ENCODE results near the gene HES4. TPM values are rescaled to one million over a fixed set of nuclear protein-coding genes. Genes with fewer than 3 reads are reported as not detected.
"Not testable (repeated sequence)": the region's sequence is repeated elsewhere in the genome, so short reads cannot be mapped to it uniquely, and the experiment has no call there.

The HES4 gene
- total RNA-seq, 1 experiment from 2014 or later, result 145 TPM

- Histone ChIP-seq H3K9me3 (ENCODE audit: control insufficient read depth in 1 of 2, insufficient read depth in 1 of 2, low read depth in 1 of 2, low read length in 2 of 2) (no peaks in the 10 kb centered on the region), H3K4me1 (ENCODE audit: control insufficient read depth in 1 of 2, insufficient read depth in 2 of 2, low read length in 2 of 2) (peaks cover 10 to 22% of the 10 kb centered on the region in 2 experiments), H3K9me2 (ENCODE audit: insufficient read depth) (no peaks in the 10 kb centered on the region), H3K27ac (ENCODE audit: low read depth, low read length) (no peak overlapping the region), H4K20me1 (ENCODE audit: insufficient read depth) (no peaks in the 10 kb centered on the region), H3K36me3 (ENCODE audit: control insufficient read depth in 1 of 2, insufficient read depth in 2 of 2, low read length in 2 of 2) (no peaks in the 10 kb centered on the region), H3K27me3 (ENCODE audit: insufficient read depth, low read length) (no peaks in the 10 kb centered on the region), H3K79me2 (ENCODE audit: insufficient read depth, low read length) (no peaks in the 10 kb centered on the region), H3K4me3 (replicated peaks in 1 of 2; ENCODE audit: low read depth in 1 of 2, low read length in 2 of 2) (no peak overlapping the region), H3K4me2 (ENCODE audit: low read length) (no peak overlapping the region), H3K9ac (ENCODE audit: low read length) (no peak overlapping the region), H2AFZ (ENCODE audit: low read depth, low read length, poor library complexity, severe bottlenecking) (no peak overlapping the region)
- intact Hi-C loops (cut with micrococcal nuclease), result loop anchor here (5.0 kb wide), 1 partner anchor 138 kb away; the partner anchor contains the start of gene C1orf159
- ATAC-seq, result no peak
- TF ChIP-seq ZFX (IDR thresholded peaks at IDR 0.05) (no peak), SIN3A (IDR thresholded peaks at IDR 0.05; ENCODE audit: low read depth) (no peak)
- POLR2A ChIA-PET, result no interaction called here
- no peak for DNase-seq (ENCODE audit: low read depth, low spot score)
- no TSS peak for BruUV-seq (replicated peaks)
- RAD21 ChIA-PET (ENCODE audit: low non-redundant PET in 1 of 2, low total read pairs in 2 of 2, uncharacterized antibody in 2 of 2, unreplicated experiment in 2 of 2), result no interaction called here
- CTCF ChIA-PET, result no interaction called here
These were observed 20.8 kb downstream of the HES4 start for GRCh38 chr1:978835-979743.

- no peak overlapping the region for H3K9ac ChIP-seq (ENCODE audit: low read length)
- no peaks in the 10 kb centered on the region for H3K27me3 ChIP-seq (ENCODE audit: insufficient read depth, low read length)
- H3K27ac ChIP-seq (ENCODE audit: low read depth, low read length), result no peak overlapping the region
- POLR2A ChIA-PET, result no interaction called here
- no peaks in the 10 kb centered on the region for H3K9me2 ChIP-seq (ENCODE audit: insufficient read depth)
- H2AFZ ChIP-seq (ENCODE audit: low read depth, low read length, poor library complexity, severe bottlenecking), result no peak overlapping the region
- BruUV-seq (replicated peaks), result no TSS peak
- CTCF ChIA-PET, result no interaction called here
- intact Hi-C loops (cut with micrococcal nuclease), result loop anchor here (5.0 kb wide), 1 partner anchor 139 kb away; the partner anchor contains the start of gene C1orf159
- no peak for TF ChIP-seq ZNF274 (IDR thresholded peaks at IDR 0.05; ENCODE audit: low read depth, low read length)
- ATAC-seq, result no peak
- DNase-seq (ENCODE audit: low read depth, low spot score), result no peak
- no peaks in the 10 kb centered on the region for H4K20me1 ChIP-seq (ENCODE audit: insufficient read depth)
- H3K4me1 ChIP-seq (ENCODE audit: control insufficient read depth in 1 of 2, insufficient read depth in 2 of 2, low read length in 2 of 2), result peaks cover 10 to 22% of the 10 kb centered on the region in 2 experiments
- H3K9me3 ChIP-seq (ENCODE audit: control insufficient read depth in 1 of 2, insufficient read depth in 1 of 2, low read depth in 1 of 2, low read length in 2 of 2), result no peaks in the 10 kb centered on the region
- H3K4me3 ChIP-seq (replicated peaks in 1 of 2; ENCODE audit: low read depth in 1 of 2, low read length in 2 of 2), result no peak overlapping the region
- 0 out of 2 replicates have a peak overlapping the region, but pooled peaks have one; percentile 28 for H3K4me2 ChIP-seq (ENCODE audit: low read length)
- RAD21 ChIA-PET (ENCODE audit: low non-redundant PET in 1 of 2, low total read pairs in 2 of 2, uncharacterized antibody in 2 of 2, unreplicated experiment in 2 of 2), result no interaction called here
- no peaks in the 10 kb centered on the region for H3K79me2 ChIP-seq (ENCODE audit: insufficient read depth, low read length)
- no peaks in the 10 kb centered on the region for H3K36me3 ChIP-seq (ENCODE audit: control insufficient read depth in 1 of 2, insufficient read depth in 2 of 2, low read length in 2 of 2)
These were observed 21.6 kb downstream of the HES4 start for GRCh38 chr1:978069-978834.

- H3K9me2 ChIP-seq (ENCODE audit: insufficient read depth); H3K36me3 ChIP-seq (ENCODE audit: control insufficient read depth in 1 of 2, insufficient read depth in 2 of 2, low read length in 2 of 2); ATAC-seq; H3K79me2 ChIP-seq (ENCODE audit: insufficient read depth, low read length); H3K27ac ChIP-seq (ENCODE audit: low read depth, low read length); H4K20me1 ChIP-seq (ENCODE audit: insufficient read depth); H3K9me3 ChIP-seq (ENCODE audit: control insufficient read depth in 1 of 2, insufficient read depth in 1 of 2, low read depth in 1 of 2, low read length in 2 of 2); BruUV-seq (replicated peaks); DNase-seq (ENCODE audit: low read depth, low spot score); H3K27me3 ChIP-seq (ENCODE audit: insufficient read depth, low read length); H2AFZ ChIP-seq (ENCODE audit: low read depth, low read length, poor library complexity, severe bottlenecking); H3K4me2 ChIP-seq (ENCODE audit: low read length); H3K4me3 ChIP-seq (replicated peaks in 1 of 2; ENCODE audit: low read depth in 1 of 2, low read length in 2 of 2); H3K9ac ChIP-seq (ENCODE audit: low read length): not testable (repeated sequence)
- ChIA-PET POLR2A (interaction anchor here (1.1 to 1.5 kb wide), 2 partner anchors 9 to 23 kb away, joined by 3 to 11 read pairs; partner anchors contain the start of gene HES4), RAD21 (ENCODE audit: low non-redundant PET in 1 of 2, low total read pairs in 2 of 2, uncharacterized antibody in 2 of 2, unreplicated experiment in 2 of 2) (interaction anchor here in 1 of 2 experiments (0.6 kb wide), 1 partner anchor 107 kb away, joined by 5 read pairs; no protein-coding TSS in a partner anchor), CTCF (interaction anchor here (1.0 to 1.2 kb wide), 2 partner anchors 10 to 107 kb away, joined by 5 read pairs; partner anchors contain the start of gene PLEKHN1)
- intact Hi-C loops (cut with micrococcal nuclease), result loop anchor here (5.0 kb wide), 1 partner anchor 141 kb away; the partner anchor contains the start of gene C1orf159
- peaks cover 10 to 22% of the 10 kb centered on the region in 2 experiments for H3K4me1 ChIP-seq (ENCODE audit: control insufficient read depth in 1 of 2, insufficient read depth in 2 of 2, low read length in 2 of 2)
These were observed 23.1 kb downstream of the HES4 start for GRCh38 chr1:976791-977190.

Measured in HCT116 (cell line).